ENCODE results near the gene STXBP1. TPM values are rescaled to one million over a fixed set of nuclear protein-coding genes. Genes with fewer than 3 reads are reported as not detected.

STXBP1 gene
- 3.6 and 5.2 TPM in 2 replicates for total RNA-seq (2014; rRNA removed; shearing (Covaris generic))

- Histone ChIP-seq H3K9me3 (replicated peaks) (no peaks in the 10 kb centered on the region), H3K27ac (no peak within 1 kb of the TSS), H3K36me3 (no peaks in the 10 kb centered on the region), H3K4me3 (peak within 1 kb of the TSS; percentile 96), H3K27me3 (peaks cover 12% of the 10 kb centered on the region), H3K4me1 (peaks cover 21% of the 10 kb centered on the region)
- DNase-seq: peak; percentile 86 to 92
Measured at GRCh38 chr9:127611899-127612790, at the start of gene STXBP1. STXBP1 (plus strand) TSS chr9:127612277; CDS start chr9:127612404, 127 bp downstream.

- peaks cover 38% of the 10 kb centered on the region for H3K4me1 ChIP-seq
- no peak overlapping the region for H3K4me3 ChIP-seq
- no peaks in the 10 kb centered on the region for H3K9me3 ChIP-seq (replicated peaks)
- peak overlapping the region; percentile 28; the same call in 1 of the 2 replicates for H3K27ac ChIP-seq
- H3K27me3 ChIP-seq: no peaks in the 10 kb centered on the region
- peaks cover 12% of the 10 kb centered on the region for H3K36me3 ChIP-seq
- no peak for DNase-seq
Measured at GRCh38 chr9:127562279-127562796, 49.7 kb upstream of the STXBP1 start.

DNA sequence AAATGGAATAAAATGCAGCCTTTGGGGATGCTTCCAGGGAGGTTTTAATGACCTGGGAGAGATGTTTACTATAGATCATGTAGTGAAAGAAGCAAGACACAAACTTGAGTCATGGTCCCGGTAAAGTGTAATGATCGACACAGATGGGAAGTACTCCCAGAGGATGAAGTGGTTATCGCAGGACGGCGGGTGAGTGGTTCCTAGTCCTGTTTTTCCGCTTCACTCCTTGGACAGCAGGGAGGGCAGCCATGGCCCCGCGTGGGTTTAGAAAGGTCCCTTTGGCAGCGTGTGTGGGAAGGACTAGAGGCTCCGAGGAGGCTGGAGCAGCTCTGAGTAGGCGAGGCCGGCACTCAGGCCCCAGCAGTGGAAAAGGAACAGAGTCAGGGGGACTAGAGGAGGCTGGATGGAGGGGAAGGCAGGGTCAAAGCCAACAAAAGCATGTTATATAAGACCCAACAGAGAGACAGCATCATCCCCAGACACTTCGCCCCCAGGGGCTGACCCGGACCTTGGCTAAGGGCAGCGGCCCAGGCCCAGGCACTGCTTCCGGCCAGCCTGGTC lies 49.2 kb upstream of the STXBP1 start:
- Histone ChIP-seq H3K4me1 (peaks cover 33% of the 10 kb centered on the region), H3K27me3 (no peaks in the 10 kb centered on the region), H3K9me3 (replicated peaks) (no peaks in the 10 kb centered on the region), H3K36me3 (peaks cover 12% of the 10 kb centered on the region), H3K4me3 (no peak overlapping the region), H3K27ac (no peak overlapping the region)
- DNase-seq: no peak

DNA sequence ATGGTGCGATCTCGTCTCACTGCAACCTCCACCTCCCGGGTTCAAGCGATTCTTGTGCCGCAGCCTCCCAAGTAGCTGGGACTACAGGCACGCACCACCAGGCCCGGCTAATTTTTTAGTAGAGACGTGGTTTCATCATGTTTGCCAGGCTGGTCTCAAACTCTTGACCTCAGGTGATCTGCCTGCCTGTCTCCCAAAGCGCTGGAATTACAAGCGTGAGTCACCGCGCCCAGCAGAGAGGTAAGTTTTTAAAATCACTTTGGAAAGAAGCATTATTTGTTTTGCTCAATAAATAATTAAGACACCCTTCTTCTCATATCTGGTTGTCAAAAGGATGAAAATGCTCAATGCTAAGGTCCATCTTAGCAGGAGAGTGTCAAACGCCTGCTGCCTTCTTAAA lies 48.5 kb upstream of the STXBP1 start:
- Histone ChIP-seq H3K4me1 (peaks cover 26% of the 10 kb centered on the region), H3K36me3 (peaks cover 12% of the 10 kb centered on the region), H3K27me3 (no peaks in the 10 kb centered on the region), H3K9me3 (replicated peaks) (no peaks in the 10 kb centered on the region), H3K27ac (no peak overlapping the region), H3K4me3 (no peak overlapping the region)
- DNase-seq: no peak

- no peaks in the 10 kb centered on the region for H3K27me3 ChIP-seq
- H3K9me3 ChIP-seq (replicated peaks): no peaks in the 10 kb centered on the region
- no peak overlapping the region for H3K27ac ChIP-seq
- peaks cover 12% of the 10 kb centered on the region for H3K36me3 ChIP-seq
- DNase-seq: no peak
- no peak overlapping the region for H3K4me3 ChIP-seq
- peaks cover 23% of the 10 kb centered on the region for H3K4me1 ChIP-seq
Measured at GRCh38 chr9:127565231-127565630, 46.8 kb upstream of the STXBP1 start.

GRCh38 chr9:127566351-127567001 lies 45.6 kb upstream of the STXBP1 start:
- Histone ChIP-seq H3K4me3 (peak overlapping the region; percentile 83), H3K9me3 (replicated peaks) (no peaks in the 10 kb centered on the region), H3K27ac (no peak overlapping the region), H3K36me3 (peaks cover 6% of the 10 kb centered on the region; the same call in 1 of the 2 replicates), H3K27me3 (no peaks in the 10 kb centered on the region), H3K4me1 (peaks cover 15% of the 10 kb centered on the region)
- no peak for DNase-seq

DNA sequence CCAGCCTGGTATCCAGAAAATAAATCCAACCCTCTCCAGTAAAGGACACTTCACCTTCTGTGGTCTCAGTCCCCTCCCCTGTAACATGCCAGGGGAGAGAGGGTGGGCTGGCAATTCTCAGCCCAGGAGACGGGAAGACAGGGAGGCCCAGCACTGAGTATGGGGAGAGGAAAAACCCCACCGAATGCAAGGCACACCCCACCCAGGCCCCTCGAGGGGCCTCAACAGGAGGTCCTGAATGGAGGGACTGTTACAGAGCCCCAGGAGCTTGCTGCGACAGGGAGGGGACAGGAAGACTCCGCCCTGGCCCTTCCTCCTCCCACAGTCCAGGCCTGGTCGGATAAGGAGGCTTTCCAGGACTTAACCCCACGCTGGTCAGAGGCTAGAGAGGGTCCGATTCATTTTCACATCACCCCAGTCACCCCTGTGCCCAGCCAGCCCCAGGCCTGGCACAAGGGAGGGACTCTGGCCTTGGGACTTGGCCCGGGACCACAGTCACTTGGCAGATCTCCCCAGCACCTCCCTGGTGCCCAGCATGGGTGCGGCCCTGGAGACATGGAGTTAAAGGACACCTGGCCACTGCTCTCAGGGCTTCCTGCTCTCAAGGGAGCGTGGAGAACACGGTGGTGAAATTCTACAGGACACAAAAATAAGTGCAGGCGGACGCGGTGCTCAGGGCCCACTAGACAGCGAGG lies 44.9 kb upstream of the STXBP1 start:
- DNase-seq: peak; percentile 57 to 73
- Histone ChIP-seq H3K27me3 (no peaks in the 10 kb centered on the region), H3K9me3 (replicated peaks) (no peaks in the 10 kb centered on the region), H3K36me3 (peaks cover 6% of the 10 kb centered on the region; the same call in 1 of the 2 replicates), H3K4me3 (peak overlapping the region; percentile 83), H3K27ac (peak overlapping the region; percentile 63; the same call in 1 of the 2 replicates), H3K4me1 (peaks cover 10% of the 10 kb centered on the region; the same call in 1 of the 2 replicates)

DNA sequence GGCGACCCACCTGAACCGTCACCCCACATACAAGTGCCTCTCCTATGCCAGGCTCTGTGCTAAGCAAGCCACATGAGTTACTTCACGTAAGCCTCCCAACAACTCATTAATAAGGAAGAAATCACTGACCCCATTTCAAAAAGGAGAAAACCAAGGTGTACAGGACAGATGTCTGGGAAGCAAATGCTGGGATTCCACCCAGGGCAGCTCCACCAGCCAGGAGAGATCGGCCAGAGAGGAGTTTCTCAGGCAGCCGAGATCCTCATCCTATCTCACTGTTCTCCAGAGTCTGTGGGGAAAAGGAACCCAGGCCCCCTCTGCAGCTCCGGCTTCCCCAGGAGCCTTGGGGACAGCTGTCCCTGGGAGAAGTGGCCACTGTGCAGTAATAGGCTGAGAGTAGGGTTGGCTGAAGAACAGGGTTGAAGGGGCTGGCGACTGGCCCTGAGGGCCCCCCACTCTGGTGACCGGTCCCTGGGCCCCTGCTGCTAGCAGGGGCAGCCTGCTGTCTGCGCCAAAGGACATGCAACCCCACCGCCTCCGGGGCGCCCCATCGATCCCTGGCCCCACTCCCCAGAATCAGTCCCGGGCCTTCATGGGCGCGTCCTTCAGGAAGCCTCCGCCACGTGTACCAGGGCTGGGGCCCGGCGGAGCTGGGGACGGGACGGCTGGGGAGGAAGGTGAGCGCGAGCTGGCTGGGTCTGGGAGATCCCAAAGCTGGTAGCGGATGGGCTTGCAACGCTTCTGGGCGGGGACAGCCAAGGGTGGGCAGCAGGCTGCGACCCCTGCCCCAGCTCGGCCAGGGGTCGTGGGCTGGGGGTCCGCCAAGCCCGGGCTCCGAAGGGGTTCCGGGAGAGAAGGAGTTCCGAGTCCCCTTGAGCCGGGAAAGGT lies 44.1 kb upstream of the STXBP1 start:
- DNase-seq: peak; percentile 49 to 54
- no peaks in the 10 kb centered on the region for H3K27me3 ChIP-seq
- peak overlapping the region; percentile 63 for H3K27ac ChIP-seq
- peaks cover 4% of the 10 kb centered on the region; the same call in 1 of the 2 replicates for H3K4me1 ChIP-seq
- H3K4me3 ChIP-seq: peak overlapping the region; percentile 83
- peaks cover 6% of the 10 kb centered on the region; the same call in 1 of the 2 replicates for H3K36me3 ChIP-seq
- H3K9me3 ChIP-seq (replicated peaks): no peaks in the 10 kb centered on the region

DNA sequence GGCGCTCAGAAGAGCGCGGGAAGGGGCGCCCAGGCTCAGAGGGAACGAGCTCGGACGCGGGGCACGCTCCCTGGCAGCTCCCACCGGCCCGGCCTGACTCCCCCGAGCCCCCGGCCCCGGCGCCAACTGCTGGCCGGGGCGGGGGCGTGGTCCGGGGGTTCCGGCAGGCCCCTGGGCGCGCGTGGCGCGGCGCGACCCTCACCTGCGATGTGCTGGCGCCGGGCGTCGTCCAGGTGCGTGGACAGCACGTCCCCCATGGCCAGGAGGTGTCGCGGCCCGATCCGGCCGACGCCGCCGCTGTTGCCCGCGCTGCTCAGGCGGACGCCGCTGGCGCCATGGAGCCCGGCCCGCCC lies 43.5 kb upstream of the STXBP1 start:
- no peaks in the 10 kb centered on the region for H3K9me3 ChIP-seq (replicated peaks)
- H3K4me3 ChIP-seq: peak overlapping the region; percentile 83
- no peaks in the 10 kb centered on the region for H3K27me3 ChIP-seq
- peaks cover 6% of the 10 kb centered on the region; the same call in 1 of the 2 replicates for H3K36me3 ChIP-seq
- peaks cover 8% of the 10 kb centered on the region for H3K4me1 ChIP-seq
- peak; percentile 34 to 51 for DNase-seq
- H3K27ac ChIP-seq: peak overlapping the region; percentile 63

DNA sequence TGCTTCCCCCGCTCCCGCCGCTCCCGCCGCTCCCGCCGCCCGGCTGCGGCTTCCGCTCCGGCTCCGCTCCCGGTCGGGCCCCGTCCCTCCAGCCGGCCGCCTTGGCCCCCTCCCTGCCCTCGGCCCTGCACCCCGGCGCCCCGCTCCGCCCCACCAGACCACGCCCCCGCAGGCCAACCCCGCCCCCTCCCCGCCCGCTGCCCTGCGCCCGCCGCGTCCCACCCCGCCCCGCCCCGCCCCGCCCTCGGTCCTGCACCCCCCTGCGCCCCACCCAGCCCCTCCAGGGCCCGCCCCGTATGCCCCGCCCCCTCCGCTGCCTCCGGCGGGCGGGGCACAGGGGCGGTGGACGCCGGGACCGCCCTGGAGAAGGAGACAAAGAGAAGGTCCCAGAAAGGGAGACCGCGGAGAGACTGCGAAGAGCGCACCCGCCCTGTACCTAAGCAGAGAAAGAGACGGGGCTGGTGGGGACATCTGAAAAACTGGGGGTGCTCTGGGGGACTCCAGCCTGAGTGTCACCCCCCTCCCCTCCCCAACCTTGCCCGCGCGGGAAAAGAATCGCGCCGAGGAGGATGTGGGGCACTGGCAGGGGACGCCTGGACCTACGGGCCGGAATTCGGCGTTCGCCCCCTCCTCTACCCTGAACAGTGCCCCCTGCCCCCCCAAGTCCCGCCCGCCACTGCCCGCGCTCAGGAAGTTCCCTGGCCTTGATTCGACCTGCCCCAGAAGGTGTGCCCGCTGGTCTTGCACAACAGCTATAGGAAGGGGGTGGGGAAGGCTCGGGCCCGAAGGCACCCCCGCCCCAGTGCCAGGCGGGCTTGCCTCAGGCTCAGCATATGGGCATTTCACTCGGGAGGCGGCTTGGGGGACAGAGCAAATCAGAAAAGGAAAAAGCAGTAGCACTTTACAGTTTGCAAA lies 42.8 kb upstream of the STXBP1 start:
- H3K9me3 ChIP-seq (replicated peaks): no peaks in the 10 kb centered on the region
- H3K4me3 ChIP-seq: peak overlapping the region; percentile 83
- H3K27me3 ChIP-seq: no peaks in the 10 kb centered on the region
- H3K4me1 ChIP-seq: peaks cover 14% of the 10 kb centered on the region
- DNase-seq: peak; percentile 85 to 94
- peak overlapping the region; percentile 90 for H3K27ac ChIP-seq
- H3K36me3 ChIP-seq: 0 out of 2 replicates have a peak, but pooled peaks cover 2% of the 10 kb centered on the region

- Histone ChIP-seq H3K9me3 (replicated peaks) (no peaks in the 10 kb centered on the region), H3K4me3 (peak overlapping the region; percentile 83), H3K27me3 (no peaks in the 10 kb centered on the region), H3K4me1 (peaks cover 21% of the 10 kb centered on the region), H3K27ac (peak overlapping the region; percentile 90), H3K36me3 (0 out of 2 replicates have a peak, but pooled peaks cover 2% of the 10 kb centered on the region)
- no peak for DNase-seq
Measured at GRCh38 chr9:127569886-127570401, 42.1 kb upstream of the STXBP1 start.

GRCh38 chr9:127570533-127571111 lies 41.5 kb upstream of the STXBP1 start:
- H3K9me3 ChIP-seq (replicated peaks): no peaks in the 10 kb centered on the region
- H3K36me3 ChIP-seq: no peaks in the 10 kb centered on the region
- DNase-seq: no peak
- H3K4me1 ChIP-seq: peaks cover 22% of the 10 kb centered on the region
- H3K4me3 ChIP-seq: no peak overlapping the region
- no peak overlapping the region for H3K27ac ChIP-seq
- no peaks in the 10 kb centered on the region for H3K27me3 ChIP-seq
